Neuronal stem cell (in vitro differentiated cells): Measurements from ENCODE around the gene DNAH3.

Source experiments
- DNase-seq: peaks from one replicate; pipeline ENCODE4 v3.0.0-alpha.2; 2013; ENCODE audit warnings: low spot score
- H2AFZ ChIP-seq: one replicate; pipeline ENCODE4 v1.6.1; 2013; ENCODE audit warnings: mild to moderate bottlenecking, low read length, inconsistent platforms
- H2AK5ac ChIP-seq: 2 replicates; pipeline ENCODE4 v1.6.1; 2013; ENCODE audit warnings: low read depth, mild to moderate bottlenecking, inconsistent platforms, low read length, moderate library complexity, mixed read lengths
- H2BK120ac ChIP-seq: 2 replicates; pipeline ENCODE4 v1.6.1; 2013; ENCODE audit warnings: low read depth, mild to moderate bottlenecking, inconsistent platforms, low read length, moderate library complexity, mixed read lengths
- H2BK12ac ChIP-seq: one replicate; pipeline ENCODE4 v1.6.1; 2013; ENCODE audit warnings: low read length, inconsistent platforms
- H2BK15ac ChIP-seq: 2 replicates; pipeline ENCODE4 v1.6.1; 2013; ENCODE audit warnings: mild to moderate bottlenecking, low read length, inconsistent platforms, mixed read lengths
- H2BK5ac ChIP-seq: one replicate; pipeline ENCODE4 v1.6.1; 2013; ENCODE audit warnings: inconsistent platforms, mild to moderate bottlenecking, low read length, moderate library complexity
- H3K14ac ChIP-seq: one replicate; pipeline ENCODE4 v1.6.1; 2013; ENCODE audit warnings: low read length, inconsistent platforms
- H3K18ac ChIP-seq: 2 replicates; pipeline ENCODE4 v1.6.1; 2013; ENCODE audit warnings: low read length, inconsistent platforms
- H3K23ac ChIP-seq: 2 replicates; pipeline ENCODE4 v1.6.1; 2013; ENCODE audit warnings: low read depth, mild to moderate bottlenecking, mixed read lengths, low read length, inconsistent platforms; ENCODE audit not compliant: poor library complexity
- H3K27ac ChIP-seq: replicated peaks from 3 replicates; pipeline ENCODE4 v1.5.1; 2013; ENCODE audit warnings: low read length, inconsistent platforms
- H3K27me3 ChIP-seq, 3 experiments: 2 replicates each; pipeline ENCODE4 v1.6.1; 2013; ENCODE audit warnings: low read length in 3 of 3, mild to moderate bottlenecking in 2 of 3, inconsistent platforms in 1 of 3, low read depth in 1 of 3, mixed read lengths in 1 of 3, moderate library complexity in 1 of 3; ENCODE audit not compliant: control insufficient read depth in 3 of 3, insufficient read depth in 3 of 3
- H3K36me3 ChIP-seq, 2 donors: replicated peaks in 1 of 2; 2 replicates each; pipeline ENCODE4 v1.6.1; 2013; ENCODE audit warnings: low read length in 2 of 2; ENCODE audit not compliant: control insufficient read depth in 2 of 2, insufficient read depth in 2 of 2
- H3K4ac ChIP-seq: 2 replicates; pipeline ENCODE4 v1.6.1; 2013; ENCODE audit warnings: inconsistent platforms, mild to moderate bottlenecking, low read length, moderate library complexity
- H3K4me1 ChIP-seq, 2 donors: 1 replicate in 1 of 2; 2 replicates in 1 of 2; pipeline ENCODE4 v1.6.1; 2013; ENCODE audit warnings: low read length in 2 of 2, low read depth in 1 of 2; ENCODE audit not compliant: control insufficient read depth in 2 of 2, insufficient read depth in 1 of 2
- H3K4me2 ChIP-seq: one replicate; pipeline ENCODE4 v1.6.1; 2013; ENCODE audit warnings: mild to moderate bottlenecking, low read length, inconsistent platforms; ENCODE audit not compliant: insufficient read depth, poor library complexity, severe bottlenecking
- H3K4me3 ChIP-seq, 2 donors: 2 replicates each; pipeline ENCODE4 v1.5.1; 2013; ENCODE audit warnings: low read length in 2 of 2, mild to moderate bottlenecking in 2 of 2, inconsistent platforms in 1 of 2, moderate library complexity in 1 of 2
- H3K79me1 ChIP-seq: one replicate; pipeline ENCODE4 v1.6.1; 2013; ENCODE audit warnings: low read depth, mild to moderate bottlenecking, inconsistent platforms, low read length, moderate library complexity
- H3K9ac ChIP-seq: one replicate; pipeline ENCODE4 v1.6.1; 2013; ENCODE audit warnings: mild to moderate bottlenecking, low read depth, low read length, inconsistent platforms; ENCODE audit not compliant: poor library complexity
- H3K9me3 ChIP-seq, 2 donors: replicated peaks in 1 of 2; 2 replicates each; pipeline versions ENCODE3 to v1.6.1; 2013; ENCODE audit warnings: low read length in 2 of 2, mild to moderate bottlenecking in 2 of 2, inconsistent platforms in 1 of 2, low read depth in 1 of 2, mixed read lengths in 1 of 2, moderate library complexity in 1 of 2; ENCODE audit not compliant: control insufficient read depth in 2 of 2, insufficient read depth in 1 of 2
- H4K8ac ChIP-seq: one replicate; pipeline ENCODE4 v1.6.1; 2013; ENCODE audit warnings: low read depth, mild to moderate bottlenecking, inconsistent platforms, low read length, moderate library complexity
- H4K91ac ChIP-seq: one replicate; pipeline ENCODE4 v1.6.1; 2013; ENCODE audit warnings: low read length, low read depth, mild to moderate bottlenecking, inconsistent platforms; ENCODE audit not compliant: poor library complexity
- WGBS, 2 donors: extraction: QIAGEN DNeasy Blood & Tissue Kit; methylation state at CpG; one replicate each; pipeline ENCODE4 v1.1.7; 2013; ENCODE audit warnings: missing lambda C conversion rate in 2 of 2, mixed read lengths in 1 of 2; ENCODE audit not compliant: insufficient read length in 2 of 2, insufficient replicate concordance in 1 of 2; ENCODE audit errors: extremely low coverage in 2 of 2; 5-methylcytosine and 5-hydroxymethylcytosine counted together

DNAH3 gene

GRCh38 chr16:20911361-20911760 lies 239.3 kb downstream of the DNAH3 start:
- no peak overlapping the region for H2AFZ ChIP-seq
- WGBS, 2 donors = no CpG with 5 or more reads among the region's 1 CpG
- no peak for DNase-seq
- H3K9ac ChIP-seq = no peak overlapping the region
- peaks cover 0 to under 1% of the 10 kb centered on the region in 2 donors for H3K9me3 ChIP-seq
- H3K4me2 ChIP-seq = no peak overlapping the region
- H3K4me1 ChIP-seq = peaks cover 0 to 1% of the 10 kb centered on the region in 2 donors
- H3K23ac ChIP-seq = no peak overlapping the region
- no peak overlapping the region for H2BK120ac ChIP-seq
- H2AK5ac ChIP-seq = no peak overlapping the region
- H3K27ac ChIP-seq = no peak overlapping the region
- H3K4ac ChIP-seq = no peak overlapping the region
- H4K91ac ChIP-seq = no peak overlapping the region
- H2BK15ac ChIP-seq = no peak overlapping the region
- no peak overlapping the region for H3K14ac ChIP-seq
- no peak overlapping the region for H3K4me3 ChIP-seq
- H2BK12ac ChIP-seq = no peak overlapping the region
- no peak overlapping the region for H2BK5ac ChIP-seq
- no peak overlapping the region for H4K8ac ChIP-seq
- peaks cover 2 to 10% of the 10 kb centered on the region in 2 donors for H3K36me3 ChIP-seq
- H3K27me3 ChIP-seq = no peaks in the 10 kb centered on the region
- H3K18ac ChIP-seq = no peak overlapping the region
- no peaks in the 10 kb centered on the region for H3K79me1 ChIP-seq

GRCh38 chr16:20910781-20911321 lies 239.8 kb downstream of the DNAH3 start:
- Histone ChIP-seq H2AK5ac (no peak overlapping the region), H3K9me3 (no peaks in the 10 kb centered on the region), H3K23ac (no peak overlapping the region), H4K91ac (no peak overlapping the region), H2BK5ac (no peak overlapping the region), H2BK12ac (no peak overlapping the region), H3K4ac (no peak overlapping the region), H3K36me3 (peaks cover 0 to 5% of the 10 kb centered on the region in 2 donors), H3K79me1 (no peaks in the 10 kb centered on the region), H2BK120ac (no peak overlapping the region), H2BK15ac (no peak overlapping the region), H3K4me1 (peaks cover 0 to 2% of the 10 kb centered on the region in 2 donors), H3K14ac (no peak overlapping the region), H3K18ac (no peak overlapping the region), H3K4me2 (no peak overlapping the region), H3K9ac (no peak overlapping the region), H2AFZ (no peak overlapping the region), H3K4me3 (no peak overlapping the region), H3K27ac (no peak overlapping the region), H4K8ac (no peak overlapping the region), H3K27me3 (no peaks in the 10 kb centered on the region)
- WGBS, 2 donors = no CpG with 5 or more reads among the region's 2 CpGs
- DNase-seq = no peak

GRCh38 chr16:20906341-20907255 lies 244.0 kb downstream of the DNAH3 start:
- H4K8ac ChIP-seq = no peak overlapping the region
- H3K9ac ChIP-seq = no peak overlapping the region
- no peaks in the 10 kb centered on the region for H3K9me3 ChIP-seq
- DNase-seq = no peak
- peaks cover 3 to 14% of the 10 kb centered on the region in 2 donors for H3K36me3 ChIP-seq
- H3K14ac ChIP-seq = no peak overlapping the region
- H4K91ac ChIP-seq = no peak overlapping the region
- peaks cover 5% of the 10 kb centered on the region in 2 donors for H3K4me1 ChIP-seq
- no peak overlapping the region for H3K27ac ChIP-seq
- no peak overlapping the region for H2BK15ac ChIP-seq
- no peaks in the 10 kb centered on the region for H3K27me3 ChIP-seq
- H3K79me1 ChIP-seq = no peaks in the 10 kb centered on the region
- no peak overlapping the region for H3K23ac ChIP-seq
- H2BK5ac ChIP-seq = no peak overlapping the region
- no peak overlapping the region for H3K4me3 ChIP-seq
- WGBS, 2 donors = no CpG with 5 or more reads among the region's 4 CpGs
- H3K4me2 ChIP-seq = no peak overlapping the region
- no peak overlapping the region for H3K18ac ChIP-seq
- no peak overlapping the region for H2BK12ac ChIP-seq
- no peak overlapping the region for H2AFZ ChIP-seq
- H2BK120ac ChIP-seq = no peak overlapping the region
- no peak overlapping the region for H3K4ac ChIP-seq
- H2AK5ac ChIP-seq = no peak overlapping the region

- WGBS, 2 donors = no CpG with 5 or more reads among the region's 3 CpGs
- H3K4ac ChIP-seq = no peak overlapping the region
- no peak overlapping the region for H2BK12ac ChIP-seq
- no peaks in the 10 kb centered on the region for H3K9me3 ChIP-seq
- no peak overlapping the region for H3K18ac ChIP-seq
- no peak overlapping the region for H4K91ac ChIP-seq
- no peak overlapping the region for H2AK5ac ChIP-seq
- H2BK120ac ChIP-seq = no peak overlapping the region
- no peak overlapping the region for H2AFZ ChIP-seq
- H3K4me2 ChIP-seq = no peak overlapping the region
- DNase-seq = no peak
- no peak overlapping the region for H2BK15ac ChIP-seq
- no peak overlapping the region for H3K4me3 ChIP-seq
- H3K27me3 ChIP-seq = no peaks in the 10 kb centered on the region
- H3K14ac ChIP-seq = no peak overlapping the region
- peaks cover 5% of the 10 kb centered on the region in 2 donors for H3K4me1 ChIP-seq
- H3K27ac ChIP-seq = no peak overlapping the region
- peaks cover 3 to 14% of the 10 kb centered on the region in 2 donors for H3K36me3 ChIP-seq
- H3K9ac ChIP-seq = no peak overlapping the region
- H3K79me1 ChIP-seq = peaks cover 2% of the 10 kb centered on the region
- H4K8ac ChIP-seq = no peak overlapping the region
- no peak overlapping the region for H2BK5ac ChIP-seq
- no peak overlapping the region for H3K23ac ChIP-seq
Observed at GRCh38 chr16:20905576-20905975, 245.1 kb downstream of the DNAH3 start.
